PC-3 (cell line): Measurements from ENCODE around the gene SP3. TPM values are rescaled to one million over a fixed set of nuclear protein-coding genes. Genes with fewer than 3 reads are reported as not detected.

Source experiments
- ATAC-seq: fragments of 200-7000 bp; cut with Tn5 transposase; 2 replicates; pipeline ENCODE4 v1.9.1; 2020; ENCODE audit warnings: mild to moderate bottlenecking, moderate library complexity
- BruUV-seq: library from RNA; stranded (reverse); fragments of 400-500 nt; replicated peaks from 2 replicates; lab custom pipeline; 2021; lab: Mats Ljungman, UMichigan
- CTCF ChIA-PET: fragments of 300-600 bp; sonication (Branson Sonifier 250); formaldehyde crosslinking; loops from one replicate; lab custom pipeline; 2022; ENCODE audit warnings: antibody characterized with exemption; lab: Charles Lee
- POLR2A ChIA-PET: fragments of 300-600 bp; sonication (Branson Sonifier 250); formaldehyde crosslinking; loops from one replicate; lab custom pipeline; 2022; ENCODE audit warnings: antibody characterized with exemption; ENCODE audit not compliant: unreplicated experiment; lab: Charles Lee
- DNase-seq: peaks from one replicate; pipeline ENCODE4 v3.0.0-alpha.2; 2015
- H2AFZ ChIP-seq: fragments of 300-600 bp; sonication (generic); 2 replicates; pipeline ENCODE4 v1.6.0; 2016; ENCODE audit warnings: antibody characterized with exemption, low read length
- H3F3A ChIP-seq: fragments of 300-600 bp; sonication (generic); one replicate; pipeline ENCODE4 v1.6.0; 2017; ENCODE audit warnings: antibody characterized with exemption, low read length, control low read depth, mild to moderate bottlenecking; ENCODE audit not compliant: unreplicated experiment
- H3K27ac ChIP-seq: fragments of 300-600 bp; sonication (generic); 2 replicates; pipeline ENCODE4 v1.5.1; 2016; ENCODE audit warnings: mild to moderate bottlenecking, low read length
- H3K27me3 ChIP-seq: fragments of 300-600 bp; sonication (generic); 2 replicates; pipeline ENCODE4 v1.6.1; 2016; ENCODE audit warnings: low read length, mixed read lengths
- H3K36me3 ChIP-seq: fragments of 300-600 bp; sonication (generic); 2 replicates; pipeline ENCODE4 v1.6.1; 2016; ENCODE audit warnings: low read depth, mixed run types, low read length, mixed read lengths
- H3K4me1 ChIP-seq: fragments of 300-600 bp; sonication (generic); 2 replicates; pipeline ENCODE4 v1.5.1; 2016; ENCODE audit warnings: low read length; ENCODE audit not compliant: insufficient read depth
- H3K4me2 ChIP-seq: fragments of 300-600 bp; sonication (generic); 2 replicates; pipeline ENCODE4 v1.6.0; 2016; ENCODE audit warnings: low read length
- H3K4me3 ChIP-seq: fragments of 300-600 bp; sonication (generic); 2 replicates; pipeline ENCODE4 v1.5.1; 2016; ENCODE audit warnings: mild to moderate bottlenecking, low read length, mixed read lengths
- H3K79me2 ChIP-seq: fragments of 300-600 bp; sonication (generic); 2 replicates; pipeline ENCODE4 v1.6.1; 2017; ENCODE audit warnings: low read length, mixed read lengths
- H3K9ac ChIP-seq: fragments of 300-600 bp; sonication (generic); 2 replicates; pipeline ENCODE4 v1.6.0; 2016; ENCODE audit warnings: mild to moderate bottlenecking, low read length
- H3K9me2 ChIP-seq: fragments of 300-600 bp; sonication (generic); replicated peaks from 2 replicates; pipeline ENCODE4 v1.6.1; 2016; ENCODE audit warnings: mixed run types, low read length, mixed read lengths
- H3K9me3 ChIP-seq: fragments of 300-600 bp; sonication (generic); 2 replicates; pipeline ENCODE4 v1.6.1; 2016; ENCODE audit warnings: low read length, mixed read lengths
- H4K20me1 ChIP-seq: fragments of 300-600 bp; sonication (generic); 2 replicates; pipeline ENCODE4 v1.6.1; 2016; ENCODE audit warnings: low read length, mixed read lengths
- EZH2 ChIP-seq: fragments of 300-600 bp; sonication (generic); IDR thresholded peaks from one replicate; pipeline ENCODE4 v1.6.1; 2017; ENCODE audit warnings: antibody characterized with exemption, mild to moderate bottlenecking, low read length; ENCODE audit not compliant: unreplicated experiment
- EZH2phosphoT487 ChIP-seq: fragments of 300-600 bp; sonication (generic); IDR thresholded peaks from 2 replicates; pipeline ENCODE4 v1.6.1; 2018; ENCODE audit warnings: mild to moderate bottlenecking, antibody characterized with exemption, low read length, borderline replicate concordance
- intact Hi-C: fragments of 100-400 bp; cut with micrococcal nuclease; formaldehyde crosslinking; loops from 2 replicates; pipeline ENCODE4 v1.9.0; 2023
- total RNA-seq: library from RNA; depleted of rRNA; stranded (reverse); fragments of >200 nt; gene quantifications from 2 replicates; pipeline ENCODE4 v1.2.3, GENCODE V29; 2014
- TF ChIP-seq, protein P1 (sequence below): fragments of 300-600 bp; sonication (generic); conservative IDR thresholded peaks from 2 replicates; pipeline ENCODE4 v1.5.1; 2017; ENCODE audit warnings: antibody characterized with exemption, low read depth, mild to moderate bottlenecking, low read length

The SP3 gene
- total RNA-seq, 1 experiment from 2014 or later: 117 TPM

DNA sequence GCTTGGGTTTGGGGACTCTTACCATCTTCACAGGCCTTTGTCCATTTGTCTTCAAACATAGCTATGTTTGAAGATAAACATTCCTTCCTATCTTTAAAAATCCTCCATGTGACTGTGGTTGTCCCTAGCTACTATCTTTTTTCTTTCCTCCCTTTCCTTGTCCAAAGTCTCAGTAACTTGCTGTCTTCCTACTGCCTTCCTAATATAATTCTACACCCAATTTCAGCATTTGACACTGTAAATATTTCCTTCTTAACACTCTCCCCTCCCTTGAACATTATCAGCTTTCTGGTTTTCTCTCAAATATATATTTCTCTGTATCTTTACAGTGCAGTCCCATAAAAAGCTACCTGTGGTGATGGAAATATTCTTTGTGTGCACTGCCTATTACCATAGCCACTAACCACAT, 5.3 kb upstream of the SP3 start:
- no TSS peak for BruUV-seq
- Histone ChIP-seq H3K79me2 (peaks cover 9% of the 10 kb centered on the region; the same call in 1 of the 2 replicates), H2AFZ (no peak overlapping the region), H3K4me1 (peaks cover 44% of the 10 kb centered on the region), H3K9me3 (no peaks in the 10 kb centered on the region), H3K27me3 (no peaks in the 10 kb centered on the region), H4K20me1 (no peaks in the 10 kb centered on the region), H3F3A (peaks cover 6% of the 10 kb centered on the region), H3K9me2 (no peaks in the 10 kb centered on the region), H3K4me3 (no peak overlapping the region), H3K4me2 (no peak overlapping the region), H3K9ac (no peak overlapping the region), H3K27ac (no peak overlapping the region), H3K36me3 (no peaks in the 10 kb centered on the region)
- intact Hi-C loops: loop anchor here (5.0 kb wide), 2 partner anchors 37 to 277 kb away; partner anchors contain the start of gene OLA1
- ATAC-seq (no peak), DNase-seq (no peak)
- POLR2A ChIA-PET: interaction anchor here (0.6 kb wide), 1 partner anchor 234 kb away, joined by 4 read pairs; no protein-coding TSS in a partner anchor
- TF ChIP-seq EZH2 (no peak), EZH2phosphoT487 (no peak)
- TF ChIP-seq, protein P1, sequence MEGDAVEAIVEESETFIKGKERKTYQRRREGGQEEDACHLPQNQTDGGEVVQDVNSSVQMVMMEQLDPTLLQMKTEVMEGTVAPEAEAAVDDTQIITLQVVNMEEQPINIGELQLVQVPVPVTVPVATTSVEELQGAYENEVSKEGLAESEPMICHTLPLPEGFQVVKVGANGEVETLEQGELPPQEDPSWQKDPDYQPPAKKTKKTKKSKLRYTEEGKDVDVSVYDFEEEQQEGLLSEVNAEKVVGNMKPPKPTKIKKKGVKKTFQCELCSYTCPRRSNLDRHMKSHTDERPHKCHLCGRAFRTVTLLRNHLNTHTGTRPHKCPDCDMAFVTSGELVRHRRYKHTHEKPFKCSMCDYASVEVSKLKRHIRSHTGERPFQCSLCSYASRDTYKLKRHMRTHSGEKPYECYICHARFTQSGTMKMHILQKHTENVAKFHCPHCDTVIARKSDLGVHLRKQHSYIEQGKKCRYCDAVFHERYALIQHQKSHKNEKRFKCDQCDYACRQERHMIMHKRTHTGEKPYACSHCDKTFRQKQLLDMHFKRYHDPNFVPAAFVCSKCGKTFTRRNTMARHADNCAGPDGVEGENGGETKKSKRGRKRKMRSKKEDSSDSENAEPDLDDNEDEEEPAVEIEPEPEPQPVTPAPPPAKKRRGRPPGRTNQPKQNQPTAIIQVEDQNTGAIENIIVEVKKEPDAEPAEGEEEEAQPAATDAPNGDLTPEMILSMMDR: no peak
- CTCF ChIA-PET: no interaction called here

DNA sequence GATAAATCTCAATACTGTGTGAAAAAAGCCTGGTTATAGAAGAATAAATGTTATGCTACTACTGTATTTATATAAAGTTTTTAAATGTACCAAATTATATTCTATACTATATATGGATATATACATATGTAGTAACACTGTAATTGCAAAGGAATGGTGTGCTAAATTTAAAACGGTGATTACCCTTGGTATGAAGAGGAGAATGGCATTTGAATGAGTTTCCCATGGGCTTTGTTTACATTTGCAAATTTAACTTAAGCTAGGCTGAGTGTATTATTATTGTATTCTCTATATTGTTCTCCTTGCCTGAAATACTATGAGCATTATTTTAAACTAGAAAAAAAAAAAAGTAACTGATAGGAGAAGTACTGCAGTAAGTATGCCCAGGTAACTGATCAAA, 4.7 kb upstream of the SP3 start:
- H3K36me3 ChIP-seq: no peaks in the 10 kb centered on the region
- peaks cover 9% of the 10 kb centered on the region; the same call in 1 of the 2 replicates for H3K79me2 ChIP-seq
- TF ChIP-seq EZH2: no peak
- TF ChIP-seq, protein P1: no peak
- no peak for TF ChIP-seq EZH2phosphoT487
- H3K9ac ChIP-seq: no peak overlapping the region
- no peaks in the 10 kb centered on the region for H3K9me2 ChIP-seq
- H4K20me1 ChIP-seq: no peaks in the 10 kb centered on the region
- H3K27ac ChIP-seq: no peak overlapping the region
- DNase-seq (no peak), ATAC-seq (no peak)
- H3F3A ChIP-seq: peaks cover 6% of the 10 kb centered on the region
- H3K27me3 ChIP-seq: no peaks in the 10 kb centered on the region
- no peaks in the 10 kb centered on the region for H3K9me3 ChIP-seq
- POLR2A ChIA-PET: interaction anchor here (0.6 kb wide), 1 partner anchor 233 kb away, joined by 4 read pairs; no protein-coding TSS in a partner anchor
- no TSS peak for BruUV-seq
- H3K4me3 ChIP-seq: no peak overlapping the region
- intact Hi-C loops: loop anchor here (5.0 to 10.0 kb wide), 3 partner anchors 37 to 1195 kb away; partner anchors contain the start of genes ATF2 and OLA1
- peaks cover 44% of the 10 kb centered on the region for H3K4me1 ChIP-seq
- CTCF ChIA-PET: no interaction called here
- H3K4me2 ChIP-seq: no peak overlapping the region
- H2AFZ ChIP-seq: no peak overlapping the region

DNA sequence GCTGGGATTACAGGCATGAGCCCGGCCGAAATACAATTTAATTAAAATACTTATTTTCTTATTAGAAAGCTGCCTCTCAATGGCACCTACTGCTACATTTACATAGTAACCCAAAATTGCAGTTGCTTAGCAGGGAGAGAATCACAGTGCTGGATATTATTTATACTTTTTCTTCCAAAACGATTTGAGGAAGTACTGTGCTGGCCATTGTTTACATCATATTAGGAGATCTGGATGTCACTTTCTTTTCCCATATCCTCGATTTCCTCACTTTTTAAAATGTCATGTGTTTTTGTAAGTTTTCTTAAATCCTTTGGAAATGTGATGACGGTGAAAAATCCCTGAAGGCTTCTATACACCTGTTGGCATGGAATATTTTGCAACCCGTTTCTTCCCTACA, 3.4 kb upstream of the SP3 start:
- CTCF ChIA-PET: no interaction called here
- H3K4me3 ChIP-seq: no peak overlapping the region
- H3F3A ChIP-seq: peaks cover 6% of the 10 kb centered on the region
- no peaks in the 10 kb centered on the region for H3K27me3 ChIP-seq
- peaks cover 9% of the 10 kb centered on the region; the same call in 1 of the 2 replicates for H3K79me2 ChIP-seq
- no peak for ATAC-seq
- peaks cover 34% of the 10 kb centered on the region for H3K4me1 ChIP-seq
- no peak overlapping the region for H3K9ac ChIP-seq
- H2AFZ ChIP-seq: no peak overlapping the region
- POLR2A ChIA-PET: no interaction called here
- no peaks in the 10 kb centered on the region for H3K9me3 ChIP-seq
- TF ChIP-seq, protein P1: no peak
- TF ChIP-seq EZH2phosphoT487: no peak
- no peak for TF ChIP-seq EZH2
- no peaks in the 10 kb centered on the region for H4K20me1 ChIP-seq
- H3K27ac ChIP-seq: no peak overlapping the region
- DNase-seq: no peak
- no peak overlapping the region for H3K4me2 ChIP-seq
- BruUV-seq: no TSS peak
- intact Hi-C loops: loop anchor here (10.0 kb wide), 1 partner anchor 1196 kb away; the partner anchor contains the start of gene ATF2
- no peaks in the 10 kb centered on the region for H3K9me2 ChIP-seq
- H3K36me3 ChIP-seq: no peaks in the 10 kb centered on the region
